ENCODE results near the gene BMP7. TPM values are rescaled to one million over a fixed set of nuclear protein-coding genes. Genes with fewer than 3 reads are reported as not detected.

The BMP7 gene
- total RNA-seq, 3 donors from 2014 or later (not counting 1 experiment from before 2014, with no cell fraction given): not detected

- Mint-ChIP-seq H3K36me3 (no peaks in the 10 kb centered on the region), H3K4me1 (no peaks in the 10 kb centered on the region), H3K9me3 (no peaks in the 10 kb centered on the region), H3K4me3 (no peak overlapping the region), H3K27ac (no peak overlapping the region), H3K27me3 (ENCODE audit: low read depth in 2 of 2) (peaks cover 12 to 13% of the 10 kb centered on the region in 2 donors)
- TF ChIP-seq CTCF (IDR thresholded peaks at IDR 0.05): no peak
- Histone ChIP-seq H3K4me1 (ENCODE audit: control insufficient read depth, insufficient read depth, low read length) (no peaks in the 10 kb centered on the region), H3K36me3 (ENCODE audit: control insufficient read depth, insufficient read depth, low read length) (no peaks in the 10 kb centered on the region), H3K9me3 (ENCODE audit: control insufficient read depth, insufficient read depth, low read length) (no peaks in the 10 kb centered on the region), H3K27me3 (ENCODE audit: control insufficient read depth, insufficient read depth, low read length) (no peaks in the 10 kb centered on the region), H3K4me3 (ENCODE audit: low read length) (no peak overlapping the region), H3K27ac (ENCODE audit: low read length) (no peak overlapping the region)
- ATAC-seq: no peak
- no peak for DNase-seq
- intact Hi-C loops (cut with micrococcal nuclease): no loop called here
- WGBS (ENCODE audit: insufficient coverage): 71% methylated on average over 14 of the region's 14 CpGs
Observed at GRCh38 chr20:57301026-57301425, 34.6 kb upstream of the BMP7 start.

- H3K4me1 Mint-ChIP-seq: no peaks in the 10 kb centered on the region
- no peak for TF ChIP-seq CTCF (IDR thresholded peaks at IDR 0.05)
- no peak for ATAC-seq
- DNase-seq: no peak
- WGBS (ENCODE audit: insufficient coverage): 91% methylated on average over 3 of the region's 4 CpGs
- intact Hi-C loops (cut with micrococcal nuclease): no loop called here
- H3K27me3 Mint-ChIP-seq (ENCODE audit: low read depth in 2 of 2): peaks cover 13 to 26% of the 10 kb centered on the region in 2 donors
- no peaks in the 10 kb centered on the region for H3K9me3 Mint-ChIP-seq
- H3K4me3 Mint-ChIP-seq: no peak overlapping the region
- H3K4me3 ChIP-seq (ENCODE audit: low read length): no peak overlapping the region
- H3K27me3 ChIP-seq (ENCODE audit: control insufficient read depth, insufficient read depth, low read length): no peaks in the 10 kb centered on the region
- H3K27ac ChIP-seq (ENCODE audit: low read length): no peak overlapping the region
- H3K36me3 Mint-ChIP-seq: no peaks in the 10 kb centered on the region
- H3K9me3 ChIP-seq (ENCODE audit: control insufficient read depth, insufficient read depth, low read length): no peaks in the 10 kb centered on the region
- no peak overlapping the region for H3K27ac Mint-ChIP-seq
- H3K36me3 ChIP-seq (ENCODE audit: control insufficient read depth, insufficient read depth, low read length): no peaks in the 10 kb centered on the region
- no peaks in the 10 kb centered on the region for H3K4me1 ChIP-seq (ENCODE audit: control insufficient read depth, insufficient read depth, low read length)
Observed at GRCh38 chr20:57298457-57298856, 32.0 kb upstream of the BMP7 start.

- no peak overlapping the region for H3K27ac ChIP-seq (ENCODE audit: low read length)
- intact Hi-C loops (cut with micrococcal nuclease): no loop called here
- no peaks in the 10 kb centered on the region for H3K9me3 Mint-ChIP-seq
- no peak for TF ChIP-seq CTCF (IDR thresholded peaks at IDR 0.05)
- H3K4me1 Mint-ChIP-seq: no peaks in the 10 kb centered on the region
- no peaks in the 10 kb centered on the region for H3K36me3 ChIP-seq (ENCODE audit: control insufficient read depth, insufficient read depth, low read length)
- H3K36me3 Mint-ChIP-seq: no peaks in the 10 kb centered on the region
- H3K4me1 ChIP-seq (ENCODE audit: control insufficient read depth, insufficient read depth, low read length): no peaks in the 10 kb centered on the region
- no peak overlapping the region for H3K4me3 ChIP-seq (ENCODE audit: low read length)
- peaks cover 18 to 50% of the 10 kb centered on the region in 2 donors for H3K27me3 Mint-ChIP-seq (ENCODE audit: low read depth in 2 of 2)
- no peak for ATAC-seq
- 57% methylated on average over 2 of the region's 3 CpGs for WGBS (ENCODE audit: insufficient coverage)
- H3K27me3 ChIP-seq (ENCODE audit: control insufficient read depth, insufficient read depth, low read length): no peaks in the 10 kb centered on the region
- no peak for DNase-seq
- no peak overlapping the region for H3K4me3 Mint-ChIP-seq
- no peak overlapping the region for H3K27ac Mint-ChIP-seq
- H3K9me3 ChIP-seq (ENCODE audit: control insufficient read depth, insufficient read depth, low read length): no peaks in the 10 kb centered on the region
Observed at GRCh38 chr20:57294550-57294949, 28.1 kb upstream of the BMP7 start.

- no peaks in the 10 kb centered on the region for H3K9me3 ChIP-seq (ENCODE audit: control insufficient read depth, insufficient read depth, low read length)
- WGBS (ENCODE audit: insufficient coverage): 71% methylated on average over 7 of the region's 7 CpGs
- no peaks in the 10 kb centered on the region for H3K4me1 ChIP-seq (ENCODE audit: control insufficient read depth, insufficient read depth, low read length)
- H3K4me3 Mint-ChIP-seq: no peak overlapping the region
- H3K27ac ChIP-seq (ENCODE audit: low read length): no peak overlapping the region
- H3K27me3 ChIP-seq (ENCODE audit: control insufficient read depth, insufficient read depth, low read length): no peaks in the 10 kb centered on the region
- no peak for ATAC-seq
- H3K4me3 ChIP-seq (ENCODE audit: low read length): no peak overlapping the region
- DNase-seq: no peak
- no peak for TF ChIP-seq CTCF (IDR thresholded peaks at IDR 0.05)
- H3K27ac Mint-ChIP-seq: no peak overlapping the region
- intact Hi-C loops (cut with micrococcal nuclease): no loop called here
- peaks cover 18 to 46% of the 10 kb centered on the region in 2 donors for H3K27me3 Mint-ChIP-seq (ENCODE audit: low read depth in 2 of 2)
- H3K36me3 ChIP-seq (ENCODE audit: control insufficient read depth, insufficient read depth, low read length): no peaks in the 10 kb centered on the region
- no peaks in the 10 kb centered on the region for H3K36me3 Mint-ChIP-seq
- H3K9me3 Mint-ChIP-seq: no peaks in the 10 kb centered on the region
- H3K4me1 Mint-ChIP-seq: no peaks in the 10 kb centered on the region
Observed at GRCh38 chr20:57293995-57294394, 27.6 kb upstream of the BMP7 start.

All from natural killer cell (primary cell).